ENCODE data around the gene CFAP210. TPM values are rescaled to one million over a fixed set of nuclear protein-coding genes. Genes with fewer than 3 reads are reported as not detected.
A peak's percentile ranks its signal among the peaks of the same experiment; 100 is the strongest.

CFAP210 gene
- total and polyA plus RNA-seq, 5 experiments from 2014 or later = not detected

DNA sequence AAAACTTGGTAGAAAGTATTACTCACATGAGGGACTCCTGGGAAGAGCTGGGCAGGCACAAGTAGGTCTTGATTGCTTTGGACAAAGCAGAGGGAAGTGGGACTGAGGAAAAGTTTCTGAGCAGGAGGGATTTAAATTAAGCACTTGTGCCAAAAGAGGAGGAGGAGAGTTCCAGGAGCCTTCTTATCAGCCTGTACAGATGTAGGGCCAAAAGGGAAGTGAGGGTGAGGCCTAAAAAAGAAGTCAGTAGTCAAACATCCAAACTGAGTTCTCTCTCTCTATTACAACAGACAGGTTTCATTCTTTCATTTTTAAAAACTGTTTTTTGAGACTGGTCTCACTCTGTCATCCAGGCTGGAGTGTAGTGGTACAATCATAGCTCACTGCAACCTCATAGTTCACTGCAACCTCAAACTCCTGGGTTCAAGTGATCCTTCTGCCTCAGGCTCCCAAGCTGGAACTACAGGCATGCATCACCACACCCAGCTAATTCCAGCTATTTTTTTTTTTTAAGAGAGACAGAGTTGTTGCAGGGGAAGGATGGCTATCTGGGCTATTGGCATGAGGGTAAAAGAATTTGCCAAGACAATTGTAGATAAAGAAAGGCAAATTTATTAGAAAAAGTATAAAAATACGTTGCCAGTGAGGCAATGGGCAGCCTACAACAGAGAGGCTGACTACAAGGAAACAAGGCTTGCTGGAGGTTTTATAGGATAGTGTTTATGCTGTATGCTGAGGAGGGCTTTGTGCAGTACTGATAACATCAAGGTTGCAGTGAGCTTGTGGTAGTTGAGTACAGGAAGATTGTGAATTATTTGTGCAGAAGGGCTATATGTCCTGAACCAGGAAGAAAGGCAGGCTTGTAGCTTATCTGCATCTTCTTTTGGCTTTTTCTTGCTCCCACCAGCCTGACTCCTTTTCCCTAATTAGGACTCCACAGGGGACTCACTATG lies 29.0 kb downstream of the CFAP210 start:
- POLR2A ChIA-PET = no interaction called here

DNA sequence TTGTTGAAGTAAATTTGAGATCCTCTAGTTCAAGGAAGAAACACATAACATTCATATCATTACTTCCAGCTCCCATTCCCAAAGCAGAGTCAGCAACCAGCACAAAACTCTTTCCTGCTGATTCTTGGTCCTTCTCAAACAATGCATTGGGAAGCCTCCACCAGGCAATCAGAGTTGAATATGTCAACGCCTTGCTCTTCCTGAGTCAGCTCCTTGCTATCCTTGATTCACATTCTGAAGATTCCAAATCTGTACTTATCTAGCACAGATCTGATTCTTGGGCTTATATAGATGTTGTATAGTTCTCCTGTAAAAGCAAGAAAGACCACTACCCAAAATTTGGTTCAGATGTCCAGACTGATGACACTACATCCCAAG lies 29.6 kb downstream of the CFAP210 start:
- Mint-ChIP-seq H3K36me3 (peaks cover 0 to 2% (median 0%) of the 10 kb centered on the region in 3 donors), H3K4me1 (peaks cover 0 to 3% (median 0%) of the 10 kb centered on the region in 4 donors), H3K9me3 (peaks cover 0 to 2% (median 0%) of the 10 kb centered on the region in 9 donors), H3K4me3 (no peak overlapping the region), H3K27me3 (peaks cover 0 to 8% (median 4%) of the 10 kb centered on the region in 5 donors), H3K27ac (peak overlapping the region in 1 of 10 donors; percentile 12)
- POLR2A ChIA-PET = no interaction called here
- no peak for DNase-seq
- ATAC-seq = no peak

More for the DNA sequence above, 29.0 kb downstream of the CFAP210 start:
- peaks cover 0 to 2% (median 0%) of the 10 kb centered on the region in 9 donors for H3K9me3 Mint-ChIP-seq
- H3K27me3 Mint-ChIP-seq = peaks cover 0 to 8% (median 4%) of the 10 kb centered on the region in 5 donors
- H3K4me3 Mint-ChIP-seq = no peak overlapping the region
- H3K36me3 Mint-ChIP-seq = no peaks in the 10 kb centered on the region
- peaks cover 0 to 2% (median 0%) of the 10 kb centered on the region in 4 donors for H3K4me1 Mint-ChIP-seq
- ATAC-seq (no peak), DNase-seq (no peak)
- peak overlapping the region in 1 of 10 donors; percentile 12 for H3K27ac Mint-ChIP-seq

DNA sequence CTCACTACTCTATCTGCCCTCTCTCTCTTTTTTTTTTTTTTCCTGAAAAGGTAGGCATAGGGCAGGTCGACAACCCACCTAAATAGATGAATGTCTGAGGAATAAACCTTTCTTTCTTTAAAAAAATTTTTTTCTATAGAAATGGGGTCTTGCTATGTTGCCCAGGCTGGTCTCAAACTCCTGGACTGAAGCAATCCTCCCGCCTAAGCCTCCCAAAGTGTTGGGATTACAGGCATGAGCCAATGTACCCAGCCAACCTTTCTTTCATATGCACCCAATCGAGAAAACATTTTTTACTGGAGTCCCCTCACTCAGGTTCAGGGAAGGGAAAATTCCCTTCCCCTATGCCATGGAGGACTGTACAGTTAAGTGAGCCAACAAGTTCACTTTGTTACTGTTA lies 31.0 kb downstream of the CFAP210 start:
- Mint-ChIP-seq H3K9me3 (no peaks in the 10 kb centered on the region), H3K4me3 (no peak overlapping the region), H3K27ac (no peak overlapping the region), H3K36me3 (peaks cover 0 to 2% (median 0%) of the 10 kb centered on the region in 3 donors), H3K4me1 (peaks cover 0 to 8% (median 0%) of the 10 kb centered on the region in 4 donors), H3K27me3 (peaks cover 0 to 9% (median 2%) of the 10 kb centered on the region in 5 donors)
- DNase-seq (no peak), ATAC-seq (no peak)
- POLR2A ChIA-PET = no interaction called here

DNA sequence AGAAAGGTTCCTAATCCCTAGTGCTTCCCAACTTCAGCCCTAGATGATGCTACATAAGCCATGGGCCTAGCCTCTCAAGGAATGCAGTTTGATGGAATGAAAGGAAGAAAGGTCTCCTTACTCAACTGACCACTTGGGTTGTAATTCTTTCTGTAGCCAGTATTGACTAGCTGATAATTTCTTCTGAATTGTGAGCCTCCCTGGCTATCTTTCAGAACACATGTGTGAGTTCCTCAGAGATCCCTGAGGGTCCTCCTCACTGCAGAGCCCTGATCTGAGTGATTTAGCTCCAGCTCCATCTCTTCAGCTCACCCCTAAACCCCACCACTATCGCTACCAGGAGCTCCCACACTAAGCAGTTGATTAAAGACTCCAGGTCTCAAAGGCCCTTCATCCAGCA lies 31.5 kb downstream of the CFAP210 start:
- peaks cover 0 to 8% (median 0%) of the 10 kb centered on the region in 4 donors for H3K4me1 Mint-ChIP-seq
- no peak overlapping the region for H3K27ac Mint-ChIP-seq
- DNase-seq = no peak
- H3K9me3 Mint-ChIP-seq = no peaks in the 10 kb centered on the region
- H3K36me3 Mint-ChIP-seq = peaks cover 0 to 2% (median 0%) of the 10 kb centered on the region in 3 donors
- no peak overlapping the region for H3K4me3 Mint-ChIP-seq
- POLR2A ChIA-PET = no interaction called here
- peaks cover 0 to 9% (median 2%) of the 10 kb centered on the region in 5 donors for H3K27me3 Mint-ChIP-seq
- ATAC-seq = no peak

DNA sequence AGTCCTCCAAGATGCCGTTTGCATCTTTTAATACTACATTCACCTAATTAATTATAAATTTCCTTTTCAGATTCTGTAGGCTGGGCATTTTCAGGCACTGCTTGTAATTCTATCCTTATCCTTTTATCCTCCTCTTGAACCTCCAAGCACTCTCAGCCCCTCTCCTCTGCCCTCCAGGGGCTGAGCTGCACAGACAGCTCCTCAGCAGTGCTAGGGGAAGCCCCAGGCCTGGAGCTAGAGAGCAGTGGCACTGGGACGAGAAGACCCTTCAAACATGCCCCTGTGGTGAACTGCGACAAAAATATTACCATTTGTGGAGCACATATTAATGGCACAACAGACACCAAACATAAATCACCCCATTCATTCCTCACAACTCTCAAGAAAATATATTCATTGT lies 32.9 kb downstream of the CFAP210 start:
- no peaks in the 10 kb centered on the region for H3K9me3 Mint-ChIP-seq
- H3K4me1 Mint-ChIP-seq = peaks cover 0 to 8% (median 0%) of the 10 kb centered on the region in 4 donors
- H3K4me3 Mint-ChIP-seq = no peak overlapping the region
- H3K27ac Mint-ChIP-seq = peak overlapping the region in 1 of 10 donors; percentile 3
- peaks cover 0 to 11% (median 2%) of the 10 kb centered on the region in 5 donors for H3K27me3 Mint-ChIP-seq
- POLR2A ChIA-PET = no interaction called here
- peaks cover 0 to 2% (median 0%) of the 10 kb centered on the region in 3 donors for H3K36me3 Mint-ChIP-seq
- DNase-seq (no peak), ATAC-seq (no peak)

DNA sequence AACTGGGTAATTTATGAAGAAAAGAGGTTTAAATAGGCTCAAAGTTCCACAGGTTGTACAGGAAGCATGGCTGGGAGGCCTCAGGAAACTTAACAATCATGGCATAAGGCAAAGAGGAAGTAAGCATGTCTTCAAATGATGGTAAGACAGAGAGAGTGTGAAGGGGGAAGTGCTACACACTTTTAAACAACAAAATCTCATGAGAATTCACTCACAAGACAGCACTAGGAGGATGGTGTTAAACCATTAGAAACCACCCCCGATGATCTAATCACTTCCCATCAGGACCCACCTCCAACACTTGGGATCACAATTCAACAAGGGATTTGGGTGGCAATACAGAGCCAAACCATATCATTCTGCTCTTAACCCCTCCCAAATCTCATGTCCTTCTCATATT lies 34.9 kb downstream of the CFAP210 start:
- peaks cover 0 to 2% (median 0%) of the 10 kb centered on the region in 3 donors for H3K36me3 Mint-ChIP-seq
- peaks cover 0 to 19% (median 7%) of the 10 kb centered on the region in 5 donors for H3K27me3 Mint-ChIP-seq
- no peak overlapping the region for H3K27ac Mint-ChIP-seq
- POLR2A ChIA-PET = no interaction called here
- DNase-seq (no peak), ATAC-seq (no peak)
- H3K4me1 Mint-ChIP-seq = peaks cover 0 to 8% (median 0%) of the 10 kb centered on the region in 4 donors
- H3K9me3 Mint-ChIP-seq = no peaks in the 10 kb centered on the region
- no peak overlapping the region for H3K4me3 Mint-ChIP-seq

DNA sequence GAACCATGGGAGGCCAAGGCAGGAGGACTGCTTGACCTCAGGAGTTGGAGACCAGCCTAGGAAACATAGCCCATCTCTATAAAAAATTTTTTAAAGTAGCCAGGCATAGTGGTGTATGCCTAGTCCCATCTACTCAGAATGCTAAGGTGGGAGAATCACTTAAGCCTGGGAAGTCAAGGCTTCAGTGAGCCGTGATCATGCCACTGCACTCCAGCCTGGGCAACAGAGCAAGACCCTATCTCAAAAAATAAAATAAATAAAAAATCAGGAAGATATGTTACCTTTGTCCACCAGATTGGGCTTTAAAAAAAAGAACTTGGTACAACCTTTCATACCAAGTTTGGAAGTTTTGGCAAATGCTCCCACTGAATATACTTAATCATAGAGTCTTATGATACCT lies 35.3 kb downstream of the CFAP210 start:
- peaks cover 3 to 23% (median 7%) of the 10 kb centered on the region in 5 donors for H3K27me3 Mint-ChIP-seq
- DNase-seq = no peak
- ATAC-seq = no peak
- H3K9me3 Mint-ChIP-seq = no peaks in the 10 kb centered on the region
- H3K4me1 Mint-ChIP-seq = peaks cover 0 to 8% (median 0%) of the 10 kb centered on the region in 4 donors
- no peak overlapping the region for H3K27ac Mint-ChIP-seq
- peaks cover 0 to 2% (median 0%) of the 10 kb centered on the region in 3 donors for H3K36me3 Mint-ChIP-seq
- H3K4me3 Mint-ChIP-seq = no peak overlapping the region
- POLR2A ChIA-PET = no interaction called here

DNA sequence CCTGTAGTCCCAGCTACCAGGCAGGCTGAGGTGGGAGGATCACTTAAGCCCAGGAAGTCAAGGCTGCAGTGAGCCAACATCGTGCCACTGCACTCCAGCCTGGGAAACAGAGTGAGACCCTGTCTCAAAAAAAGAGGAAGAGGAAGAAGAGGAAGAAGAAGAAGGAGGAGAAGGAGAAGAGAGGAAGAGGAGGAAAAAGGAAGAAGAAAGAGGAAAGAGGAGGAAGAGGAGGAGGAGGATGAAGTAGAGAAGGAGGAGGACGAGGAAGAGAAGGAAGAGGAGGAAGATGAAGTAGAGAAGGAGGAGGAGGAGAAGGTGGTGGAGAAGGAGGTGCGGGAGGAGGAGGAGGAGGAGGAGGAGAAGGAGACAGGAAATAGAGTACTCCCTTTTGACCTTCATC lies 38.0 kb downstream of the CFAP210 start:
- no peak overlapping the region for H3K27ac Mint-ChIP-seq
- no peak overlapping the region for H3K4me3 Mint-ChIP-seq
- H3K36me3 Mint-ChIP-seq = peaks cover 0 to 2% (median 0%) of the 10 kb centered on the region in 3 donors
- ATAC-seq (no peak), DNase-seq (no peak)
- no peaks in the 10 kb centered on the region for H3K9me3 Mint-ChIP-seq
- H3K27me3 Mint-ChIP-seq = peaks cover 8 to 30% (median 20%) of the 10 kb centered on the region in 5 donors
- POLR2A ChIA-PET = no interaction called here
- H3K4me1 Mint-ChIP-seq = peaks cover 0 to 7% (median 0%) of the 10 kb centered on the region in 4 donors

DNA sequence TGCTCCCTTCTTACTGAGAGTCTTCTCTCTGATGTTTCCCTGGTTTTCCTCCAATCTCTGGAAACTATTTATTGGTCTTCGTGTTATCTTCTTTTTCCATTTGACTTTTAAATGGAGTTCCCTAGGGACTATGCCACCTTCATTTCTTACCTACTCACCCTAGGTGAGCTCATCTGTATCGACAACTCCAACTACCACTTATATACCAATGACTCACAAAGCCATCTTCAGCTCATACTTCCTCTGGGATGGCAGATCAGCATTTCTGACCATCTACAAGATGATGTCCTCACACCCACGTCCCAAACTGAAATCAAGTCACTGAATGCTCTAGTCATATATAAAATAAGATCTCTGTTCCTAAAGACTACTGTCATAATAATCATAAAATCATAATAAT lies 40.6 kb downstream of the CFAP210 start:
- H3K27me3 Mint-ChIP-seq = peaks cover 8 to 28% (median 20%) of the 10 kb centered on the region in 5 donors
- ATAC-seq = no peak
- no peaks in the 10 kb centered on the region for H3K4me1 Mint-ChIP-seq
- H3K27ac Mint-ChIP-seq = no peak overlapping the region
- no peaks in the 10 kb centered on the region for H3K36me3 Mint-ChIP-seq
- POLR2A ChIA-PET = no interaction called here
- H3K9me3 Mint-ChIP-seq = no peaks in the 10 kb centered on the region
- no peak for DNase-seq
- no peak overlapping the region for H3K4me3 Mint-ChIP-seq

DNA sequence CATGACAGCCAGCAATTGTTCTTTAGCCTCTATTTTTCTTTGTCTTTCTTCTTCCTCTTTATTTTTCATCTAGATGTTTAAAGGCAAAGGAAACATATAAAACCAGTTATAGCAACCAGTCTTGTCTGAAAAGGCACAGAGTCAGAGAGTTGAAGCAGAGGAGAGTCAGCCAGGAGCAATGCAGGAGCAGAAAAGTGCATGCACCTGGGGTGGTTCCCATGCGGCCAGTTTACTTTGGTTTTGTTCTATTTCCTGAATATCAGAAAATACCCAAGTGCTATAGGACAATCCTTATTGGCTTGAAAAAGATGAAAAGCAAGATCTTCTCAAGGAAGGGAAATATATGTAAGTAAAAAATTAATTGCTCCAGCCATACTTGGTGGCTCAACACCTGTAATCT lies 44.9 kb downstream of the CFAP210 start:
- H3K27ac Mint-ChIP-seq = no peak overlapping the region
- H3K9me3 Mint-ChIP-seq = peaks cover 0 to 7% (median under 1%) of the 10 kb centered on the region in 9 donors
- no peaks in the 10 kb centered on the region for H3K4me1 Mint-ChIP-seq
- POLR2A ChIA-PET = no interaction called here
- DNase-seq = no peak
- ATAC-seq = no peak
- H3K4me3 Mint-ChIP-seq = no peak overlapping the region
- H3K36me3 Mint-ChIP-seq = no peaks in the 10 kb centered on the region
- peaks cover 6 to 17% (median 13%) of the 10 kb centered on the region in 5 donors for H3K27me3 Mint-ChIP-seq

DNA sequence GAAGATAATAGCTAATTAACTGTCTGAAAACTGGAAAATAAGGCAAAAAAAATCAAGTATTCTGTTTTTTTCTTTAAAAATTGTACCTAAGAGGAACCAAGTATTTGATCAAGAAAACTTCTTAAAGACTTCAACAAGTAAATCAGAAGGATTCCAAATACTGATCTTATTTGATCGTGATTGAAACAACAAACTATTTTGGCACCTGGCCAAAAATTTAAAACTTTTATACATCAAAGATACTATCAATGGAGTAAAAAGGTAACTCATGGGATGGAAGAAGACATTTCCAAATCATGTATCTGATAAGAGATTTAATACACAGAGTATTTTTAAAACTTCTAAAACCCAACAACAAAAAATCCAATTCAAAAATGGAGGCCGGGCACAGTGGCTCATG lies 46.7 kb downstream of the CFAP210 start:
- POLR2A ChIA-PET = no interaction called here
- H3K36me3 Mint-ChIP-seq = no peaks in the 10 kb centered on the region
- H3K4me3 Mint-ChIP-seq = no peak overlapping the region
- peaks cover 0 to 15% (median 4%) of the 10 kb centered on the region in 9 donors for H3K9me3 Mint-ChIP-seq
- no peak for ATAC-seq
- no peaks in the 10 kb centered on the region for H3K4me1 Mint-ChIP-seq
- no peak for DNase-seq
- peaks cover 0 to 4% (median 2%) of the 10 kb centered on the region in 5 donors for H3K27me3 Mint-ChIP-seq
- H3K27ac Mint-ChIP-seq = no peak overlapping the region

DNA sequence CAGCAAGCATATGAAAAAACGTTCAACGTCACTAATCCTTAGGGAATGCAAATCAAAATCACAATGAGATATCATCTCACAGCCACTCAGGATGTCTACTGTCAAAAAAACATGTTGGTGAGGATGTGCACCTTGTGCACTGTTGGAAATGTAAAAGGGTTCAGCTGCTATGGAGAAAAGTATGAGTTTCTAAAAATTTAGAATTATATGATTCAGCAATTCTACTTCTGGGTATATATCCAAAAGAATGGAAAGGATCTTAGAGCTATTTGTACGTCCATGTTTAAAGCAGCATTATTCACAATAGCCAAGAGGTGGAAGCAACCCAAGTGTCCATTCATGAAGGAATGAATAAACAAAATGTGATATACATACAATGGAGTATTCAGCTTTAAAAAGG lies 50.0 kb downstream of the CFAP210 start:
- no peaks in the 10 kb centered on the region for H3K27me3 Mint-ChIP-seq
- H3K4me1 Mint-ChIP-seq = no peaks in the 10 kb centered on the region
- peaks cover 0 to 10% (median 10%) of the 10 kb centered on the region in 3 donors for H3K36me3 Mint-ChIP-seq
- POLR2A ChIA-PET = no interaction called here
- DNase-seq (no peak), ATAC-seq (no peak)
- H3K4me3 Mint-ChIP-seq = no peak overlapping the region
- peak overlapping the region in 1 of 10 donors; percentile 56 for H3K27ac Mint-ChIP-seq
- peaks cover 0 to 20% (median 5%) of the 10 kb centered on the region in 9 donors for H3K9me3 Mint-ChIP-seq

DNA sequence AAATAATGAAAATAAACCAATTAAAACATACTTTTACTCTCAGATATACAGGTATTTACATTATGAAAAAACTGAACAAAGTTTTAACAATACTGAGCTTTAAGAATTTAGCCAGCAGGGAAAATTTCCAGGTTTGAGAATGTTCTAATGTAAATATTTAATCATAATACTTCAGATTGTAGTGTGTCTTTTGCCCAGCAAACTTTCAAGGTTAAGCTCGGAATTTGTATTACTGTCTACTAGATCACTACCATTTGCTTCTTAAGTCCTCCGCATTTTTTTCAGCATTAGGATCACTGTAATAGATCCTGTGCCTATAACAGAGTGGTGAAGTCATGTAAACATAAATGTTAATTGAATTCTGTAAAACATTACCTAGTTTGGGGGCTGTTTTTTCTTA lies 52.7 kb downstream of the CFAP210 start:
- Mint-ChIP-seq H3K27ac (no peak overlapping the region), H3K9me3 (peaks cover 0 to 20% (median 5%) of the 10 kb centered on the region in 9 donors), H3K27me3 (no peaks in the 10 kb centered on the region), H3K4me1 (no peaks in the 10 kb centered on the region), H3K36me3 (peaks cover 0 to 24% (median 10%) of the 10 kb centered on the region in 3 donors), H3K4me3 (no peak overlapping the region)
- ATAC-seq = no peak
- POLR2A ChIA-PET = no interaction called here
- DNase-seq = no peak

All from naive thymus-derived CD8-positive, alpha-beta T cell (primary cell).